MV-4-11 (cell line): ENCODE data around the gene EIF3L.
"Not testable (repeated sequence)": the region's sequence is repeated elsewhere in the genome, so short reads cannot be mapped to it uniquely, and the experiment has no call there.

ENCODE experiments used
- DNase-seq: peaks from one replicate; lab custom pipeline; 2025; lab: John Stamatoyannopoulos, UW

The EIF3L gene

DNA sequence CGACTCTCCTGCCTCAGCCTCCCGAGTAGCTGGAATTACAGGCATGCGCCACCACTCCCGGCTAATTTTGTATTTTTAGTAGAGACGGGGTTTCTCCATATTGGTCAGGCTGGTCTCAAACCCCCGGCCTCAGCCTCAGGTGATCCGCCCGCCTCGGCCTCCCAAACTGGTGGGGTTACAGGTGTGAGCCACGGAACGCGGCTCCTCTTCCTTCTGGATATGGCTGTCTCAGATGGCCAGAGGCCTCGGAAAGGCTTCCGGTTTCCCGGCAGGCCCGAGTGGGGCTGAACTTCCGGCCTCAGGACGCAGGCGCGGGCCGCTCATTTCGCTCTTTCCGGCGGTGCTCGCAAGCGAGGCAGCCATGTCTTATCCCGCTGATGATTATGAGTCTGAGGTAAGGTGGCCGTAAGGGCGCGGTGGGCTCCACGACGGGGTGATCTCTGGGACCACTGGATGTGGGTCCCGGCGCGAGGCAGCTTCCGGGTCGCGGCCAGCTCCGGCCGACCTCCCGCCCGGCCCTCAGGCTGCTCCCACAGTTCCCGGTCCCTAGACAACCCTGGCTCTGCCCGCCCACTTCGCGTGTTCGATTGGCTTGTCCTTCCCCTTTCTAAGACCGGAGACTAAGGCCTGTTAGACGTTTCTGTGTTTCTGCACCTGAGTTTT lies at the start of gene EIF3L:
Gene EIF3L, plus strand, starts transcription at position 331 of the 663 bp plus-strand sequence. Its CDS starts 31 bp downstream, at position 362.
- peak; percentile 84 for DNase-seq

GRCh38 chr22:37799979-37800378 lies 49.2 kb upstream of the EIF3L start:
- DNase-seq, result not testable (repeated sequence)

GRCh38 chr22:37801946-37802309 lies 47.3 kb upstream of the EIF3L start:
- no peak for DNase-seq

GRCh38 chr22:37802310-37803194 lies 46.7 kb upstream of the EIF3L start:
- DNase-seq, result peak; percentile 10

DNA sequence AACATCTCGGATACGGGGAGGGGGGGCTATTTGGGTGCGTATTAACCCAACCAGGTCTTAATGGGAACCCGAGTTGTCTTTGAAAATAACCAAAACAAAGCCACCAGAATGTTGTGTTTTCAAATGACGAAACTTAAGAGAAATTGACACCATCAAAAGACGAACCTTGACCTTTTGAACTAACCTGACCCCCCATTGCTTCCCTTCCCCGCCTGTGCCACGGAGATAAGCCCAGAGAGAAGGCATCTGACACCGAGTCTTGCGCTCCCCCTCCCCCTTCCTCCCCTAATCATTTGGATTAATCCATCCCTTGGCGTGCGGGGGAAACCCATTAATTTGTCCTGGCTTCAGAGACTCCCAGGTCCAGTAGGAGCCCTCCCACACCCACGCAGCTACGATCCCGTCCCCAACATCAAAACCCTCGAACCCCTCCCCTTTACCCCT lies 46.0 kb upstream of the EIF3L start:
- DNase-seq, result no peak

DNA sequence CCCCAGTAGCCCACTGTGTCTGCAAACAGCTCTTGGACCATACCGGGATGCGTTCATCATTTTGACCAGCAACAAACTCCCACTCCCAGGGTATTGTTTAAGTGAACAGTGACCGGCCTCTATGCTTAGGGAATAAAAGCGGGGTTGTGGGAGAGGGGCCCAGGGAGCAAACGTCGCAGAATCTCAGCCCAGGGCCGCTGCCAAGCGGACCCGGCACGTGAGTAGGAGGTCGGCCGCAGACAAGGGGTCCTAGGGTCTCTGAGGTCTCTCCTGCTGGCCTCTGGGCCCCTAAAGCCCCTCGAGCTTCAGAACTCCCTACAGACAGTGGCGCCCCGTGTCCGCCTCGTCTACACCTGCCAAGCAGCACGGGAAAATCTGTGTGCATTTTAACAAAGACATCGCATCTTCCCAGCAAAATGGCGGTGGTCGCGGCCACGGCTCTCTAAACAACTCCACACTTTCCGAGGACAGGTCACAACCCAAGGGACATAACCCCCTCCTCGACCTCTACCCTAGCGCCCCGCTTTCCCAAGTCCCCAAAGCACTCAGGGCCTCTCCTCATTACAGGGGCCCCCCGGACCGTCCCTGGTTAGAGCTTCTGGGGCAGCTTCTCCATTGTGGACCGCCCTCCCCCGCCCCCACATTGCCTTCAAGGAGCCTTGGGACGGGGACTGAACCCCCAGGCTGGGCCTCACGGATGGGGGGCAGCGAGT lies 45.4 kb upstream of the EIF3L start:
- DNase-seq, result no peak

GRCh38 chr22:37804352-37804880 lies 44.8 kb upstream of the EIF3L start:
- no peak for DNase-seq

DNA sequence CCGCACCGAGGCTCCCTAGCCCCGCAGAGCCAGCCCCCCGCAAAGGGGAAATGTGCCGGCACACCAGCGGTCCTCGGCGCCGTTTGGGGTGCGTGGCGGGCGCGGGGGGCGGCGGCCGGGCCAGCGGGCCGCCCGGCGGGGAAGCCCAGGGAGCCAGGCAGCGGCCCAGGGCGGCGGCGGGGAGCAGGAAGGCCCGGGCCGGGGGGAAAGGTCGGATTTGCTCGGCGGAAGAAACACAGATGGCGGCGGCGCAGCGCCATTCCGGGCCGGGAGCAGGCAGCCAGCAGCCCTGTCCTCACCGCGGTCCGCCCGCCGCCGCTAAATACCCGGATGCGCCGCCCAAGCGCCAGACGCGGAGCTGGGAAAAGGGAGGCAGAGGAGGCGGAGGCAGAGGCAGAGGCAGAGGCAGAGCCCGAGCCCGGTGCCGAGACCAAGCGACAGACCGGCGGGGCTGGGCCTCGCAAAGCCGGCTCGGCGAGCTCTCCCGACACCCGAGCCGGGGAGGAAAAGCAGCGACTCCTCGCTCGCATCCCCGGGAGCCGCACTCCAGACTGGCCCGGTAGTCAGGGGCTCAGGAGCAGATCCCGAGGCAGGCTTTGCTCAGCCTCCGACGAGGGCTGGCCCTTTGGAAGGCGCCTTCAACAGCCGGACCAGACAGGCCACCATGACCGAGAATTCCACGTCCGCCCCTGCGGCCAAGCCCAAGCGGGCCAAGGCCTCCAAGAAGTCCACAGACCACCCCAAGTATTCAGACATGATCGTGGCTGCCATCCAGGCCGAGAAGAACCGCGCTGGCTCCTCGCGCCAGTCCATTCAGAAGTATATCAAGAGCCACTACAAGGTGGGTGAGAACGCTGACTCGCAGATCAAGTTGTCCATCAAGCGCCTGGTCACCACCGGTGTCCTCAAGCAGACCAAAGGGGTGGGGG lies 44.1 kb upstream of the EIF3L start:
- peak; percentile 34 for DNase-seq

DNA sequence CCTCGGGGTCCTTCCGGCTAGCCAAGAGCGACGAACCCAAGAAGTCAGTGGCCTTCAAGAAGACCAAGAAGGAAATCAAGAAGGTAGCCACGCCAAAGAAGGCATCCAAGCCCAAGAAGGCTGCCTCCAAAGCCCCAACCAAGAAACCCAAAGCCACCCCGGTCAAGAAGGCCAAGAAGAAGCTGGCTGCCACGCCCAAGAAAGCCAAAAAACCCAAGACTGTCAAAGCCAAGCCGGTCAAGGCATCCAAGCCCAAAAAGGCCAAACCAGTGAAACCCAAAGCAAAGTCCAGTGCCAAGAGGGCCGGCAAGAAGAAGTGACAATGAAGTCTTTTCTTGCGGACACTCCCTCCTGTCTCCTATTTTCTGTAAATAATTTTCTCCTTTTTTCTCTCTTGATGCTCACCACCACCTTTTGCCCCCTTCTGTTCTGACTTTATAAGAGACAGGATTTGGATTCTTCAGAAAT lies 43.4 kb upstream of the EIF3L start:
- DNase-seq, result no peak

GRCh38 chr22:37806409-37807333 lies 42.5 kb upstream of the EIF3L start:
- DNase-seq, result no peak

DNA sequence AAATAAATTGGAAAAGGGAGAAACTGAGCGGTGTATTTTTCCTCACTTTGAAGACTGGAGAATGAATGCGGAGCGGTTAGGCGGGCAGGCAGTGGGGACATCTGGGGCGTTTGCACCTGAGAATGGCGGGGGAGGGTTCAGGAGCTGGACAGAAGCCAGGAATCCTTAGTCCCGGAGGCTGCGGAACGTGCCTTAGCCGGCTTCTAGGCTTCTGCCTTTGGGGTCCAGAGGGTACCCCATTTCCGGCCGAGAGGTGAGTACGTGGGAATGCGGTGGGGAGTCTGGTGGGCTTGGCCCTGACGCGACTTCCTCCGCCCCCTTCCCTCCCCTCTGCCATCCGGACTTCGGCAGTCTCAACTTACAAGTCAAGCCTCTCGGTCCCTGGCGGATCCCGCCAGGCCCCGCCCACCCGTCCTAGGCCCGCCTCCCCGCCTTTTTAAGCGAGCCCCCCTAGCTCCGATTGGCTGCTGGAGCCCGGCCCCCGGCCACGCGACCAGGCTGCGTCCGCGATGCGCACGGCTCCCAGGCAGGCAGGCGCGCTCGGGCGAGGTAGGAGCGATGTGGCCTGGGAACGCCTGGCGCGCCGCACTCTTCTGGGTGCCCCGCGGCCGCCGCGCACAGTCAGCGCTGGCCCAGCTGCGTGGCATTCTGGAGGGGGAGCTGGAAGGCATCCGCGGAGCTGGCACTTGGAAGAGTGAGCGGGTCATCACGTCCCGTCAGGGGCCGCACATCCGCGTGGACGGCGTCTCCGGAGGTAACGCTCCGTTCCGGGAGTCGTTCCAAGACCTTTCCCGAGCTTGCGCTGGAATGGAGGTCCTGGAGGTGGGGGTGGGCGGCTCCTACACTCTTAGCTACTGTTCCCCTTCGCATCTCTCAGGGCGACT lies 41.6 kb upstream of the EIF3L start, which contains the start of gene GCAT:
Gene GCAT, plus strand, starts transcription at position 525 of the 884 bp plus-strand sequence. Its CDS starts 34 bp downstream, at position 559.
- peak; percentile 89 for DNase-seq

DNA sequence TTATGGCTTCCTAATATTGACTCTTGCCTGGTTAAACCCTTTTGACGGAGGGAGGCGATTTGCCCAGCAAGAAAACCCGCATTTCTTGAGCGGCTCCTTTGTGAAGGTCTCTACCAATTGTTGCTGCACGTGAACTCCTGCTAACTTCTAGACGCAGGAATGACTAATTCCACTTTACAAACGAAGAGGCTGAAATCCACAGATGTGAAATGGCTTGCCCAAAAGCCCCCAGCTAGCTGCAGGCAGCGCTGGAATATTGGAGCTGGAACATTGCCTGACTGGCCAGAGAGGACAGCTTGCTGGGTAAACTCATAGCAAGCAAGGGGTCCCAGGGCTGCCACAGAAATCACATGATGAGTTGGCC lies 40.9 kb upstream of the EIF3L start:
- peak; percentile 33 for DNase-seq

DNA sequence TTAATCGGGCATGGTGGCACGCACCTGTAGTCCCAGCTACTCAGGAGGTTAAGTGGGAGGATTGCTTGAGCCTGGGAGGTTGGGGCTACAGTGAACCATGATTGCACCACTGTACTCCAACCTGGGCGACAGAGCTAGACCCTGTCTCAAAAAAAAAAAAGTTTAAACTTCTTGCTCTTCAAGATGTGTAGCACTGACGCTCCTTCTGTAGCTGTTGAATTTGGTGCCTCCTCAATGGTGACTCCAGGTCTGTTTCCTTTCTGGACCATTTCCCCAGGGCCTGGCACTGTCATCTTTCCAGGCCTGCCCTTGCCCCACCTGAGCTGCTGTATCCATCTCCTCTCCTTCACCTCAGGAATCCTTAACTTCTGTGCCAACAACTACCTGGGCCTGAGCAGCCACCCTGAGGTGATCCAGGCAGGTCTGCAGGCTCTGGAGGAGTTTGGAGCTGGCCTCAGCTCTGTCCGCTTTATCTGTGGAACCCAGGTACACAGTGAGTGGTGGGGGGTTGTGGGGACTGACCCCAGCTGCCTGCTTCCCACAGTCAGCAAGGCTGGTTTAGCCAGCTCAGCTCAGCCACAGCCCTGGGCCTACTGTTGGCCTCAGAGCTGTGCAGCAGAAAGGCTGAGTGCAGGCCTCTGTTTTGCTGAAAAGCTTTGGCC lies 39.4 kb upstream of the EIF3L start:
- no peak for DNase-seq

GRCh38 chr22:37811867-37812266 lies 37.4 kb upstream of the EIF3L start:
- no peak for DNase-seq

DNA sequence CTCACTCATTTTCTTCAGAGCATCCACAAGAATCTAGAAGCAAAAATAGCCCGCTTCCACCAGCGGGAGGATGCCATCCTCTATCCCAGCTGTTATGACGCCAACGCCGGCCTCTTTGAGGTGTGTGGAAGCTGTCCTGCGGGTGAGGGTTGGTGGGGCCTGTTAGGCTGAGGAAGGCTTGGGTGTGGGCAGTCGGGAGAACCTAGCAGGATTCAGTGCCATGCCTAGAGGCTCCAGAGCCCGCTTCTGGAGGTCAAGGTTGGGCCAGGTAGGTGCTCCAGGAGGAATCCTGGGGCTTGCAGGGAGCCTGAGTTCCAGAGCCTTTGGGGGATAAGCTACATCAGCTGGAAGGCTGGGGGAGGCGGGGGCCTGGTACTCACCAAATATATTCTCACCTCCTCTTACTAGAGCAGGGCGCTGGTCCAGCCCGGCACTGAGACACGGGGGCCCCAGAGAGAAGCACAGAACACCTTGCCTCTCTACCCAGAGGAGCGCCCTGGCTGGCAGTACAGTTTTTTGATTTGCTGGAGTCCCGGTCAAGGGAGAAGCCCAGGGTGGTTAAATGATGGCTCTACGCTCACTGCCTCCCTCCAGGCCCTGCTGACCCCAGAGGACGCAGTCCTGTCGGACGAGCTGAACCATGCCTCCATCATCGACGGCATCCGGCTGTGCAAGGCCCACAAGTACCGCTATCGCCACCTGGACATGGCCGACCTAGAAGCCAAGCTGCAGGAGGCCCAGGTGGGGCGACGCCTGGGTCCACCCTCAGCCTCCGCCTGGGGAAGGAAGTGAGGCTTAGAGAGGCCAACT lies 36.1 kb upstream of the EIF3L start:
- no peak for DNase-seq

DNA sequence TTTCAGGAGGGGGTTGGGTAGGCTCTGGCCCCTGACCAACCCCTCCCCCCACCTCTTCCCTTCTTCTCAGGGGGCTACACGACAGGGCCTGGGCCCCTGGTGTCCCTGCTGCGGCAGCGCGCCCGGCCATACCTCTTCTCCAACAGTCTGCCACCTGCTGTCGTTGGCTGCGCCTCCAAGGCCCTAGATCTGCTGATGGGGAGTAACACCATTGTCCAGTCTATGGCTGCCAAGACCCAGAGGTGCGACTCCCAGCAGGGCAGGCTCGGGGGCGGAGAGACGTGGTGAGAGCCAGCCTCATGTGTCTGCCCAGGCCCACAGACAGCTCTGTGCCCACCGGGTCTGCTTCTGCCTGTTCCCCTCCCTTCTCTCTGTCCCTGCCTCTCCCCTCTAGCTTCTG lies 33.6 kb upstream of the EIF3L start:
- no peak for DNase-seq

- DNase-seq, result no peak
These were observed 32.6 kb upstream of the EIF3L start for GRCh38 chr22:37816543-37817180.
